GM12878 (cell line): ENCODE data around the gene ERC2. TPM values are rescaled to one million over a fixed set of nuclear protein-coding genes. Genes with fewer than 3 reads are reported as not detected.

Source experiments
- ATAC-seq: fragments of 200-7000 bp; cut with Tn5 transposase; 3 replicates; pipeline ENCODE4 v1.9.1; 2020; ENCODE audit warnings: mild to moderate bottlenecking, moderate library complexity
- BruUV-seq: library from RNA; stranded (reverse); fragments of 400-500 nt; replicated peaks from 2 replicates; lab custom pipeline; 2021; lab: Mats Ljungman, UMichigan
- CTCF ChIA-PET: fragments of 300-600 bp; sonication (Branson Sonifier 250); formaldehyde crosslinking; extraction: SDS; loops from one replicate; lab custom pipeline; 2021; ENCODE audit warnings: inconsistent platforms; lab: Yijun Ruan, JAX
- POLR2A ChIA-PET: fragments of 350-600 bp; formaldehyde crosslinking; extraction: SDS; loops from one replicate; lab custom pipeline; 2021; ENCODE audit warnings: inconsistent platforms; lab: Charles Lee
- RAD21 ChIA-PET: fragments of 300-600 bp; sonication (Branson Sonifier 250); formaldehyde crosslinking; loops from one replicate; lab custom pipeline; 2023; ENCODE audit warnings: antibody characterized with exemption; ENCODE audit not compliant: unreplicated experiment; lab: Charles Lee
- SMC1A ChIA-PET: fragments of 300-600 bp; sonication (Branson Sonifier 250); formaldehyde crosslinking; loops from one replicate; lab custom pipeline; 2023; ENCODE audit not compliant: unreplicated experiment, uncharacterized antibody; lab: Charles Lee
- DNase-seq: peaks from one replicate; pipeline ENCODE4 v3.0.0-alpha.2; 2011; ENCODE audit warnings: low read depth, low spot score
- FAIRE-seq: peaks from 3 replicates; lab custom pipeline; 2011; peaks lifted over from hg19 to GRCh38; lab: Jason Lieb, UNC
- H2AFZ ChIP-seq: 2 replicates; pipeline ENCODE4 v1.6.0; 2011; ENCODE audit warnings: low read depth, low read length, control low read depth; ENCODE audit not compliant: control insufficient read depth
- H3K27ac ChIP-seq: 2 replicates; pipeline ENCODE4 v1.5.1; 2011; ENCODE audit warnings: control low read depth; ENCODE audit not compliant: control insufficient read depth, insufficient read depth
- H3K27me3 ChIP-seq, 2 experiments: replicated peaks in 1 of 2; 2 replicates each; pipeline versions ENCODE4 v1.6.0 to v1.6.1; 2011; ENCODE audit warnings: low read length in 1 of 2; ENCODE audit not compliant: control insufficient read depth in 2 of 2, insufficient read depth in 2 of 2
- H3K36me3 ChIP-seq, 2 experiments: 2 replicates each; pipeline ENCODE4 v1.5.1; 2011; ENCODE audit warnings: low read length in 1 of 2; ENCODE audit not compliant: control insufficient read depth in 2 of 2, insufficient read depth in 2 of 2
- H3K4me1 ChIP-seq: 2 replicates; pipeline ENCODE4 v1.6.1; 2011; ENCODE audit warnings: mild to moderate bottlenecking, low read length, moderate library complexity, mixed read lengths; ENCODE audit not compliant: control insufficient read depth, insufficient read depth
- H3K4me2 ChIP-seq: 2 replicates; pipeline ENCODE4 v1.6.0; 2011; ENCODE audit warnings: control low read depth; ENCODE audit not compliant: control insufficient read depth, insufficient read depth
- H3K4me3 ChIP-seq: fragments of 200-600 bp; sonication (generic); 2 replicates; pipeline ENCODE4 v1.5.1; 2016
- H3K79me2 ChIP-seq: 2 replicates; pipeline ENCODE4 v1.6.0; 2011; ENCODE audit warnings: low read length; ENCODE audit not compliant: control insufficient read depth, insufficient read depth
- H3K9ac ChIP-seq: 2 replicates; pipeline ENCODE4 v1.8.0; 2011; ENCODE audit warnings: low read length, control low read depth, mixed read lengths; ENCODE audit not compliant: control insufficient read depth, insufficient read depth
- H3K9me3 ChIP-seq: replicated peaks from 3 replicates; pipeline ENCODE4 v1.5.1; 2011; ENCODE audit warnings: mild to moderate bottlenecking, low read length; ENCODE audit not compliant: control insufficient read depth, insufficient read depth
- H4K20me1 ChIP-seq: 2 replicates; pipeline ENCODE4 v1.6.0; 2011; ENCODE audit not compliant: control insufficient read depth, insufficient read depth
- ASH2L ChIP-seq: fragments of 300-600, 200-600 bp; sonication (generic); IDR thresholded peaks from 2 replicates; pipeline ENCODE4 v1.6.1; 2017; ENCODE audit warnings: low read depth, mild to moderate bottlenecking, borderline replicate concordance
- FOS ChIP-seq: IDR thresholded peaks from 3 replicates; pipeline ENCODE4 v1.6.1; 2011; ENCODE audit warnings: borderline replicate concordance; ENCODE audit not compliant: insufficient read length; ENCODE audit errors: extremely low read depth
- HDAC2 ChIP-seq: fragments of 200-600 bp; sonication (generic); IDR thresholded peaks from 2 replicates; pipeline ENCODE4 v1.6.1; 2017
- IKZF2 ChIP-seq, 2 experiments: fragments of 450-650 bp; IDR thresholded peaks; 2 replicates each; pipeline ENCODE4 v1.6.1; 2017; ENCODE audit warnings: mild to moderate bottlenecking in 2 of 2, moderate library complexity in 2 of 2
- KAT2A ChIP-seq: conservative IDR thresholded peaks from 2 replicates; pipeline ENCODE4 v1.6.1; 2011; ENCODE audit warnings: low read depth, low read length; ENCODE audit not compliant: control insufficient read depth
- NR2C2 ChIP-seq: IDR thresholded peaks from 2 replicates; pipeline ENCODE4 v1.6.1; 2011; ENCODE audit warnings: borderline replicate concordance, low read depth; ENCODE audit not compliant: control insufficient read depth, insufficient read length
- NR2F1 ChIP-seq: fragments of 450-650 bp; conservative IDR thresholded peaks from 2 replicates; pipeline ENCODE4 v1.6.1; 2017; ENCODE audit warnings: mild to moderate bottlenecking
- PKNOX1 ChIP-seq: fragments of 450-650 bp; IDR thresholded peaks from 2 replicates; pipeline ENCODE4 v1.6.1; 2016; ENCODE audit warnings: mild to moderate bottlenecking
- RFX5 ChIP-seq: IDR thresholded peaks from 2 replicates; pipeline ENCODE4 v1.6.1; 2011; ENCODE audit warnings: low read depth, low read length, improper control_type of control experiment
- ZNF274 ChIP-seq: IDR thresholded peaks from one replicate; pipeline ENCODE4 v1.8.0; 2011; ENCODE audit not compliant: insufficient read length, insufficient read depth
- ZNF622 ChIP-seq: fragments of 450-650 bp; IDR thresholded peaks from 2 replicates; pipeline ENCODE4 v1.6.1; 2017; ENCODE audit warnings: mild to moderate bottlenecking, inconsistent platforms
- WGBS: methylation state at CpG from one replicate; pipeline ENCODE4 v1.1.6; 2016; ENCODE audit warnings: low lambda C conversion rate; ENCODE audit not compliant: insufficient replicate concordance, insufficient coverage; ENCODE audit errors: missing lambda C conversion rate; 5-methylcytosine and 5-hydroxymethylcytosine counted together
- in situ Hi-C: fragments of 300-500 bp; cut with MboI; formaldehyde crosslinking; loops from 9 replicates; pipeline ENCODE4 v1.14.3; 2018; ENCODE audit warnings: mixed read lengths
- intact Hi-C: fragments of 100-400 bp; cut with micrococcal nuclease; formaldehyde crosslinking; loops from one replicate; pipeline ENCODE4 v1.14.2; 2022; ENCODE audit not compliant: unreplicated experiment
- polyA plus RNA-seq, 11 experiments: library from polyadenylated mRNA; depleted of rRNA in 4 of 11; unstranded in 6 of 11; stranded (reverse) in 5 of 11; fragments of >200 nt; fragmentation: Nextera tagmentation in 4 of 11; fragmentation: Illumina TruSeq in 1 of 11; extraction: Ambion mirVana in 4 of 11; extraction: Trizol in 1 of 11; gene quantifications; 1 replicate in 1 of 11; 2 replicates in 10 of 11; pipeline versions ENCODE4 v1.2.1 to v1.2.3, GENCODE V29; 2011 to 2016; ENCODE audit warnings: inconsistent platforms in 2 of 11, missing spikeins in 2 of 11, low read depth in 1 of 11
- total RNA-seq, 4 experiments: library from RNA; depleted of rRNA in 3 of 4; stranded (reverse); fragments of >200 nt in 3 of 4; fragmentation: Illumina TruSeq in 1 of 4; extraction: Trizol in 1 of 4; gene quantifications; 2 replicates each; pipeline versions ENCODE4 v1.2.1 to v1.2.3, GENCODE V29; 2013 to 2021
- TF ChIP-seq, protein P1 (sequence below): fragments of 450-650 bp; IDR thresholded peaks from 2 replicates; pipeline ENCODE4 v1.6.1; 2016; ENCODE audit warnings: mild to moderate bottlenecking
- TF ChIP-seq, protein P2 (sequence below): fragments of 150-350 bp; IDR thresholded peaks from 2 replicates; pipeline ENCODE4 v1.6.1; 2014; ENCODE audit warnings: mild to moderate bottlenecking, low read depth, low read length
- TF ChIP-seq, protein P3 (sequence below): fragments of 450-650 bp; formaldehyde crosslinking; IDR thresholded peaks from 2 replicates; pipeline ENCODE4 v1.4.0; 2022; ENCODE audit warnings: mild to moderate bottlenecking, moderate library complexity
- TF ChIP-seq, protein P4 (sequence below): IDR thresholded peaks from 2 replicates; pipeline ENCODE4 v1.6.1; 2012; ENCODE audit warnings: low read depth, low read length, improper control_type of control experiment

The ERC2 gene
- total and polyA plus RNA-seq, 10 of the 15 experiments (the other 5 are each of a cell fraction or from before 2014, with no cell fraction given) = 0.06 to 1.4 (median 0.12) TPM; not detected in 3

- Histone ChIP-seq H3K36me3 (no peaks in the 10 kb centered on the region), H3K27me3 (no peaks in the 10 kb centered on the region; a peak in 3 of 4 replicates), H3K27ac (no peak overlapping the region), H3K9me3 (no peaks in the 10 kb centered on the region), H4K20me1 (no peaks in the 10 kb centered on the region), H3K4me3 (no peak overlapping the region), H2AFZ (no peak overlapping the region), H3K4me2 (no peak overlapping the region), H3K79me2 (no peaks in the 10 kb centered on the region), H3K4me1 (no peaks in the 10 kb centered on the region), H3K9ac (no peak overlapping the region)
- ATAC-seq = no peak
- ChIA-PET POLR2A (no interaction called here), RAD21 (no interaction called here), CTCF (interaction anchor here (1.0 kb wide), 1 partner anchor 179 kb away, joined by 3 read pairs; no protein-coding TSS in a partner anchor), SMC1A (interaction anchor here (0.6 to 0.9 kb wide), 2 partner anchors 81 to 151 kb away, joined by 3 read pairs; no protein-coding TSS in a partner anchor)
- in situ Hi-C loops = no loop called here
- no peak for FAIRE-seq
- WGBS = 45% methylated on average over 22 of the region's 22 CpGs
- no peak for DNase-seq
- intact Hi-C loops = no loop called here
- no TSS peak for BruUV-seq
- TF ChIP-seq NR2C2 (no peak), RFX5 (no peak), ZNF274 (no peak), ASH2L (no peak), FOS (no peak), NR2F1 (no peak), PKNOX1 (no peak), ZNF622 (no peak), HDAC2 (no peak), IKZF2 (IDR thresholded peaks at IDR 0.05) (no peak), KAT2A (no peak)
- TF ChIP-seq, protein P1, sequence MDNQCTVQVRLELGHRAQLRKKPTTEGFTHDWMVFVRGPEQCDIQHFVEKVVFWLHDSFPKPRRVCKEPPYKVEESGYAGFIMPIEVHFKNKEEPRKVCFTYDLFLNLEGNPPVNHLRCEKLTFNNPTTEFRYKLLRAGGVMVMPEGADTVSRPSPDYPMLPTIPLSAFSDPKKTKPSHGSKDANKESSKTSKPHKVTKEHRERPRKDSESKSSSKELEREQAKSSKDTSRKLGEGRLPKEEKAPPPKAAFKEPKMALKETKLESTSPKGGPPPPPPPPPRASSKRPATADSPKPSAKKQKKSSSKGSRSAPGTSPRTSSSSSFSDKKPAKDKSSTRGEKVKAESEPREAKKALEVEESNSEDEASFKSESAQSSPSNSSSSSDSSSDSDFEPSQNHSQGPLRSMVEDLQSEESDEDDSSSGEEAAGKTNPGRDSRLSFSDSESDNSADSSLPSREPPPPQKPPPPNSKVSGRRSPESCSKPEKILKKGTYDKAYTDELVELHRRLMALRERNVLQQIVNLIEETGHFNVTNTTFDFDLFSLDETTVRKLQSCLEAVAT = no peak
- TF ChIP-seq, protein P2, sequence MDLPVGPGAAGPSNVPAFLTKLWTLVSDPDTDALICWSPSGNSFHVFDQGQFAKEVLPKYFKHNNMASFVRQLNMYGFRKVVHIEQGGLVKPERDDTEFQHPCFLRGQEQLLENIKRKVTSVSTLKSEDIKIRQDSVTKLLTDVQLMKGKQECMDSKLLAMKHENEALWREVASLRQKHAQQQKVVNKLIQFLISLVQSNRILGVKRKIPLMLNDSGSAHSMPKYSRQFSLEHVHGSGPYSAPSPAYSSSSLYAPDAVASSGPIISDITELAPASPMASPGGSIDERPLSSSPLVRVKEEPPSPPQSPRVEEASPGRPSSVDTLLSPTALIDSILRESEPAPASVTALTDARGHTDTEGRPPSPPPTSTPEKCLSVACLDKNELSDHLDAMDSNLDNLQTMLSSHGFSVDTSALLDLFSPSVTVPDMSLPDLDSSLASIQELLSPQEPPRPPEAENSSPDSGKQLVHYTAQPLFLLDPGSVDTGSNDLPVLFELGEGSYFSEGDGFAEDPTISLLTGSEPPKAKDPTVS = no peak
- TF ChIP-seq, protein P3, sequence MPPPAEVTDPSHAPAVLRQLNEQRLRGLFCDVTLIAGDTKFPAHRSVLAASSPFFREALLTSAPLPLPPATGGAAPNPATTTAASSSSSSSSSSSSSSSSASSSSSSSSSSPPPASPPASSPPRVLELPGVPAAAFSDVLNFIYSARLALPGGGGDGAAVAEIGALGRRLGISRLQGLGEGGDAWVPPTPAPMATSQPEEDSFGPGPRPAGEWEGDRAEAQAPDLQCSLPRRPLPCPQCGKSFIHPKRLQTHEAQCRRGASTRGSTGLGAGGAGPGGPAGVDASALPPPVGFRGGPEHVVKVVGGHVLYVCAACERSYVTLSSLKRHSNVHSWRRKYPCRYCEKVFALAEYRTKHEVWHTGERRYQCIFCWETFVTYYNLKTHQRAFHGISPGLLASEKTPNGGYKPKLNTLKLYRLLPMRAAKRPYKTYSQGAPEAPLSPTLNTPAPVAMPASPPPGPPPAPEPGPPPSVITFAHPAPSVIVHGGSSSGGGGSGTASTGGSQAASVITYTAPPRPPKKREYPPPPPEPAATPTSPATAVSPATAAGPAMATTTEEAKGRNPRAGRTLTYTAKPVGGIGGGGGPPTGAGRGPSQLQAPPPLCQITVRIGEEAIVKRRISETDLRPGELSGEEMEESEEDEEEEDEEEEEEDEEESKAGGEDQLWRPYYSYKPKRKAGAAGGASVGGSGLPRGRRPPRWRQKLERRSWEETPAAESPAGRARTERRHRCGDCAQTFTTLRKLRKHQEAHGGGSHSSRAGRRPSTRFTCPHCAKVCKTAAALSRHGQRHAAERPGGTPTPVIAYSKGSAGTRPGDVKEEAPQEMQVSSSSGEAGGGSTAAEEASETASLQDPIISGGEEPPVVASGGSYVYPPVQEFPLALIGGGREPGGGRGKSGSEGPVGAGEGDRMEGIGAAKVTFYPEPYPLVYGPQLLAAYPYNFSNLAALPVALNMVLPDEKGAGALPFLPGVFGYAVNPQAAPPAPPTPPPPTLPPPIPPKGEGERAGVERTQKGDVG = no peak
- TF ChIP-seq, protein P4, sequence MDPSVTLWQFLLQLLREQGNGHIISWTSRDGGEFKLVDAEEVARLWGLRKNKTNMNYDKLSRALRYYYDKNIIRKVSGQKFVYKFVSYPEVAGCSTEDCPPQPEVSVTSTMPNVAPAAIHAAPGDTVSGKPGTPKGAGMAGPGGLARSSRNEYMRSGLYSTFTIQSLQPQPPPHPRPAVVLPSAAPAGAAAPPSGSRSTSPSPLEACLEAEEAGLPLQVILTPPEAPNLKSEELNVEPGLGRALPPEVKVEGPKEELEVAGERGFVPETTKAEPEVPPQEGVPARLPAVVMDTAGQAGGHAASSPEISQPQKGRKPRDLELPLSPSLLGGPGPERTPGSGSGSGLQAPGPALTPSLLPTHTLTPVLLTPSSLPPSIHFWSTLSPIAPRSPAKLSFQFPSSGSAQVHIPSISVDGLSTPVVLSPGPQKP = no peak
Observed at GRCh38 chr3:55546866-55547669, 921.2 kb downstream of the ERC2 start.
